AG10803 (cell line): ENCODE data around the gene WSB1.
"Not testable (repeated sequence)": the region's sequence is repeated elsewhere in the genome, so short reads cannot be mapped to it uniquely, and the experiment has no call there.

Experiments used
- DNase-seq: peaks from one replicate; pipeline ENCODE4 v3.0.0; 2010; ENCODE audit warnings: low read depth
- H3K4me3 ChIP-seq: 2 replicates; pipeline ENCODE4 v1.5.1; 2011; ENCODE audit warnings: mild to moderate bottlenecking, low read length, control low read depth
- TF ChIP-seq, protein P1 (sequence below): conservative IDR thresholded peaks from 2 replicates; pipeline ENCODE4 v1.5.1; 2011; ENCODE audit warnings: mild to moderate bottlenecking, low read length, control low read depth, inconsistent platforms

The WSB1 gene

DNA sequence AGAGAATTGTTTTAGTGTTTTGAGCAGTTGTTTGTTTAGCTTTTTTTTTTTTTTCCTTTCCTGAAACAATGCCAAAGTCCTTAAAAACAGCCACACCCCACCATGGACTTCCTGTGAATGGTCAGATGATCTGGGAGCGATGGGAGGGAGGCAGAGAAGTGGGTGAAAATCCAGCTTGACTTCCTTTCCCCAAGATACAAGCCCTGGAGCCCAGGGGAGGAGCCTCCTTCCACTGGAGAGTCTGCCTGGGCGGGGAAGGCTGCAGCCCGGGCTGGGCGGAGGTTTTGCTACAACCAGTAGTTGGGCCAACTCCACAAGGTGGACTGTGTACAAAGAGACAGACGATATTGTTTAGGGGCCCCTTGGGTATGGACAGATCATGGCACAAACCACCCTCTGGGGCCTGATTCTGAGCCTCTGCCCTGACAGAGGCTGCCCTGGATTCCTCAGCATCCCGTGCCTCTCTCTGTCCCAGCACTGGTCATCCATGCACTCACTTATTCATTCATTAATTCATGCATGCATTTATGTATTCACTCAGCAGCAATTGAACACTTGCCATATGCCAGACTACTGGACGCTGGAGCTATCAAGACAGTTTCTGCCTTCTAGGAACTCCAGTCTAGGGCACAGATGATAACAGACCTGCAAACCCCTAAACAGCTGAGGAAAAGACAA is 29.8 kb downstream of the WSB1 start:
- TF ChIP-seq, protein P1, sequence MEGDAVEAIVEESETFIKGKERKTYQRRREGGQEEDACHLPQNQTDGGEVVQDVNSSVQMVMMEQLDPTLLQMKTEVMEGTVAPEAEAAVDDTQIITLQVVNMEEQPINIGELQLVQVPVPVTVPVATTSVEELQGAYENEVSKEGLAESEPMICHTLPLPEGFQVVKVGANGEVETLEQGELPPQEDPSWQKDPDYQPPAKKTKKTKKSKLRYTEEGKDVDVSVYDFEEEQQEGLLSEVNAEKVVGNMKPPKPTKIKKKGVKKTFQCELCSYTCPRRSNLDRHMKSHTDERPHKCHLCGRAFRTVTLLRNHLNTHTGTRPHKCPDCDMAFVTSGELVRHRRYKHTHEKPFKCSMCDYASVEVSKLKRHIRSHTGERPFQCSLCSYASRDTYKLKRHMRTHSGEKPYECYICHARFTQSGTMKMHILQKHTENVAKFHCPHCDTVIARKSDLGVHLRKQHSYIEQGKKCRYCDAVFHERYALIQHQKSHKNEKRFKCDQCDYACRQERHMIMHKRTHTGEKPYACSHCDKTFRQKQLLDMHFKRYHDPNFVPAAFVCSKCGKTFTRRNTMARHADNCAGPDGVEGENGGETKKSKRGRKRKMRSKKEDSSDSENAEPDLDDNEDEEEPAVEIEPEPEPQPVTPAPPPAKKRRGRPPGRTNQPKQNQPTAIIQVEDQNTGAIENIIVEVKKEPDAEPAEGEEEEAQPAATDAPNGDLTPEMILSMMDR = no peak
- peak; percentile 62 for DNase-seq
- H3K4me3 ChIP-seq = no peak overlapping the region

DNA sequence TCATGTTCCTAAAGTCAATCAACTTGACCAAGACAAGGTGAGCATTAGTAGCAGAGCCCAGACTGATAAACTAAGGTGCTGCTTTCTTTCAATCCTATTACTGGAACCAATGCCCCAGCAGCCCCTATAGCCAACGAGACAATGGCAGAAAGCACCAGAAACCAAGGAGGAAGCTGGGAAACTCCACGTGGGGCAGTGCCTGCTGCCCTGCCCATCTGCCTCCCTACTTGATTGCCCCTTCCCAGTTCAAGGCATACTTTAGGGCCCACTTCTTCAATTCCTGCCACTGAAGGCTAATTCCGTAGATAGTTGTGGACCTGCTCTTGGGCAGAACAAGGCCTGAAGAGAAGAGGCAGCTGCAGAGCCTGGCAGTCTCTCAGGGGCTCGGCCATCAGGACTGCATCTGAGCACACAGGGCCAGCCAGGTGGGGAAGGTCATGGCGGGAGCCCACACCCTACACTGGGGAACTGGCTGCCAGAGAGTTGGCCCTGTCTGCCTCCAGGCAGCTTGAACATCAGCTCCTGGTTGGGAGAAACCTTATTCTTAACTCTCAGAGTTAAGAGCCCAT is 30.9 kb downstream of the WSB1 start:
- TF ChIP-seq, protein P1 = no peak
- H3K4me3 ChIP-seq = no peak overlapping the region
- no peak for DNase-seq

DNA sequence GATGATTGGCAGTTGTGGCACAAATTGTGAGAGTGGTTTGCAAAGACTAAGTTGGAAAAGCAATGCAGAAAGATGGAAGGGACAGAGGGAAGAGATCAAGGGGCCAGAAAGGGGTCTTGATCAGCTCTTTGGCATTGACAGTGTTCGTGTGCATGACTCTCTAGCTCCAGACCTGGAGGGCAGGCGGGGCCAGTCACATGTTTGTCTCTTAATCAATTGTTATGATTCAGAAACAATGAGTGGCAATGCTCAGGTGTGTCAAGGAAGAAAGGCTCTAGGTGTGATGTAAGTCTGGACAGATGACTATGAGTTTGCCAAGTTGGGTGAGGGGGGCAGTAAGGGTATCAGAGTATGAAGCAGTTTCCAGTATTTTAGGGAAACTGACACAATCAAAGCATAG is 32.1 kb downstream of the WSB1 start:
- H3K4me3 ChIP-seq = no peak overlapping the region
- no peak for DNase-seq
- TF ChIP-seq, protein P1 = no peak

DNA sequence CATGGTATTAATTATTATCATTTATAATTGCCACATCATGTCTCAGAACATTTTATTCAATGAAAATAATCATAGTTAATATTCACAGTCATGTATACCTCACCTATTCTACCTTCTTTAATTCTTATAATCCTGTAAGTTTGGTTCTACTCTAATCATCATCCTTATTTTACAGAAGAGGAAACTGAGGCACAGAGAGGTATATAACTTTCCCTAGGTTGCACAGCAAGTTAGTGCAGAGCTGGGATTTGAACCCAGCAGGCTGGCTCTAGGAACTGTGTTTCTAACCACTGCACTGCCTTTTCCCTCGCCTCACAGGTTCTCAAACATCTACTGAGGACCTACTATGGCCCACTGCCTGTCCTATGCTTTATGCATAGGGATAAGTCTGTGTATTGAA is 32.7 kb downstream of the WSB1 start:
- no peak overlapping the region for H3K4me3 ChIP-seq
- TF ChIP-seq, protein P1 = no peak
- no peak for DNase-seq

DNA sequence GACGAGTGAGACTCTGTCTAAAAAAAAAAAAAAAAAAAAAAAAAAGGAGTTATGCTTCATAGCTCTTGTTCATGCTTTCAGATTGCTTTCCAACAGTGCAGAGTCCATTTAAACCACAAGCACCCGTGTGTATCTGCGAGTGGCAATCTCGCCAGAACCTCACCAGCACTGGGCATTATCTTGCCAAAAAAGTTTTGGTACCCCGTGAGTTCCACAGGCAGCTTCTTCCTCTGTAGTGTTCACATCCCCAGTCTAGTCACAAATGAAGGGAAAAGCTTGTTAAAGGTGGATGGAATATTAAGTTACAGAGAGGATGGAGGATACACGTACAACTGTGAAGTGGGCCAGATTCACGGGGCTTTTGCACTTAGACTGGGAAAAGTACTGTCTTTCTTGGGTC is 33.5 kb downstream of the WSB1 start:
- no peak overlapping the region for H3K4me3 ChIP-seq
- TF ChIP-seq, protein P1 = no peak
- no peak for DNase-seq

DNA sequence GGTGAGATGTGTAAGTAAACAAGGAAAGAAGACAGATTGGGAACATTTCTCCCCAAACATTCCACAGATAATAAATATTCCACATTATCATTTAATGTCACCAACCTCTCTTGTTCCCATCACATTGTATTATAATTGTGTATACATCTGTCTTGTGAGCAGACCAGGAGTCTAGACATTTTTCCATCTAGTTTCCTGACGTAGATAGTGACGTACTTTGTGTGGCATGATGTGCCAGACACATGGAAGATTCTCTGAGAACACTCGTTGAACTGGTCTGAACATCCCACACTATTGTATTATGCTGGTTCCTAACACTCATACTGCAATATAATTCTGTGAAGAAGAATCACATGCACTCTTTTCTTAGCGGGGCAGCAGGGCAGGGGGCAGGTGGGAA is 34.0 kb downstream of the WSB1 start:
- TF ChIP-seq, protein P1 = no peak
- no peak for DNase-seq
- no peak overlapping the region for H3K4me3 ChIP-seq

DNA sequence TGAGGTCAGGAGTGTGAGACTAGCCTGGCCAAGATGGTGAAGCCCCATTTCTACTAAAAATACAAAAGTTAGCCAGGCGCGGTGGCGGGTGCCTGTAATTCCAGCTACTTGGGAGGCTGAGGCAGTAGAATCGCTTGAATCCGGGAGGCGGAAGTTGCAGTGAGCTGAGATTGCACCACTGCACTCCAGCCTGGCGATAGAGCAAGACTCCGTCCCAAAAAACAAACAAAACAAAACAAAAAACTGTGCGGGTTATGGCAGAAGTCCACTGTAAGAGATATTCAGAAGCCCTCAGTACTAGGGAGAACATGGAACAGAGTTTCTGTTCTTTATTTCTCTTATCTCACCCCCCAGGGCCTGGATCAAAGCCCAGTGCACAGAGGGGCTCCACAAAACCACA is 34.8 kb downstream of the WSB1 start:
- DNase-seq = not testable (repeated sequence)

More for the DNA sequence above, 34.8 kb downstream of the WSB1 start:
- not testable (repeated sequence) for H3K4me3 ChIP-seq
